Hematopoietic multipotent progenitor cell treated with erythropoietin and hydrocortisone succinate and interleukin-3 and kit ligand, for 8 days (in vitro differentiated cells): Measurements from ENCODE around the gene AMMECR1.
"Not testable (repeated sequence)": the region's sequence is repeated elsewhere in the genome, so short reads cannot be mapped to it uniquely, and the experiment has no call there.

Experiments
- DNase-seq: peaks from one replicate; pipeline ENCODE4 v3.0.0-alpha.2; 2015

AMMECR1 gene

GRCh38 chrX:110317820-110318663 is at the start of gene AMMECR1:
Gene AMMECR1, minus strand, starts transcription at chrX:110318085. Its CDS starts 14 bp downstream, at chrX:110318071.
- peak; percentile 83 for DNase-seq

GRCh38 chrX:110363244-110363643 is 45.4 kb upstream of the AMMECR1 start:
- peak; percentile 87 for DNase-seq

GRCh38 chrX:110359273-110359672 is 41.4 kb upstream of the AMMECR1 start:
- DNase-seq = no peak

GRCh38 chrX:110358548-110358947 is 40.7 kb upstream of the AMMECR1 start, which contains the start of gene RTL9:
Gene RTL9, plus strand, starts transcription at chrX:110358848. Its CDS starts 91,770 bp downstream, at chrX:110450618.
- DNase-seq = no peak

- DNase-seq = no peak
These were observed 28.8 kb upstream of the AMMECR1 start for GRCh38 chrX:110346681-110347080.

- DNase-seq = peak; percentile 62
These were observed 23.5 kb upstream of the AMMECR1 start for GRCh38 chrX:110341189-110342035.

GRCh38 chrX:110338935-110339334 is 21.1 kb upstream of the AMMECR1 start:
- DNase-seq = peak; percentile 93

- not testable (repeated sequence) for DNase-seq
These were observed 15.6 kb upstream of the AMMECR1 start for GRCh38 chrX:110333458-110333857.

GRCh38 chrX:110331444-110332030 is 13.7 kb upstream of the AMMECR1 start:
- no peak for DNase-seq

- DNase-seq = not testable (repeated sequence)
These were observed 10.7 kb upstream of the AMMECR1 start for GRCh38 chrX:110328613-110329012.

GRCh38 chrX:110327336-110327735 is 9.5 kb upstream of the AMMECR1 start:
- no peak for DNase-seq

- DNase-seq = no peak
These were observed 8.8 kb upstream of the AMMECR1 start for GRCh38 chrX:110326712-110327111.

GRCh38 chrX:110322603-110323002 is 4.7 kb upstream of the AMMECR1 start:
- no peak for DNase-seq

- no peak for DNase-seq
These were observed 3.8 kb upstream of the AMMECR1 start for GRCh38 chrX:110321670-110322069.

- DNase-seq = peak; percentile 80
These were observed 3.2 kb upstream of the AMMECR1 start for GRCh38 chrX:110321081-110321480.

GRCh38 chrX:110320381-110320987 is 2.6 kb upstream of the AMMECR1 start:
- peak; percentile 32 for DNase-seq

- DNase-seq = peak; percentile 48
These were observed 731 bp upstream of the AMMECR1 start for GRCh38 chrX:110318664-110318968.

GRCh38 chrX:110317061-110317819 is 645 bp downstream of the AMMECR1 start:
- peak; percentile 38 for DNase-seq

- no peak for DNase-seq
These were observed 1.4 kb downstream of the AMMECR1 start for GRCh38 chrX:110316351-110317060.

- peak; percentile 55 for DNase-seq
These were observed 2.3 kb downstream of the AMMECR1 start for GRCh38 chrX:110315551-110315950.

GRCh38 chrX:110311437-110312230 is 6.3 kb downstream of the AMMECR1 start:
- no peak for DNase-seq
